ENCODE measurements around the gene KCNH1. TPM values are rescaled to one million over a fixed set of nuclear protein-coding genes. Genes with fewer than 3 reads are reported as not detected.

KCNH1 gene
- total RNA-seq, 1 experiment from 2014 or later: 0.17 TPM

DNA sequence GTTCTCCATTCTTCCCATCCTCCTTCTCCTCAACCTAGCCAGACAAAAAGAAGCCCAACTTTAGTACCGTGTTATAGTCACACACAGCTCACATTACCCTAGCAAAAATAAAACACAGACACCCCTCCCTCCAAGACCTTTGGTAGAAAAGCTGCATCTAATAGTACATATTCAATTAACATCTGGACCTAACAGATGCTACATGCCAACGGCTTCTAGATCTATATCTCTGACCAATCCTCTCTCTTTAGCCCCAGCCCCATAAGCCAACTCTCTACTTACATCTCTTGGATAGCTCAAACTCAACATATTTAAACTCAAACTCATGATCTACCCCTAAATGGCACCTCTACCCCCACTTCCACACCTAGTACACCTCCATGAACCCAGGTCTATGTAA is 233.1 kb downstream of the KCNH1 start (continued):
- TF ChIP-seq, protein P1, sequence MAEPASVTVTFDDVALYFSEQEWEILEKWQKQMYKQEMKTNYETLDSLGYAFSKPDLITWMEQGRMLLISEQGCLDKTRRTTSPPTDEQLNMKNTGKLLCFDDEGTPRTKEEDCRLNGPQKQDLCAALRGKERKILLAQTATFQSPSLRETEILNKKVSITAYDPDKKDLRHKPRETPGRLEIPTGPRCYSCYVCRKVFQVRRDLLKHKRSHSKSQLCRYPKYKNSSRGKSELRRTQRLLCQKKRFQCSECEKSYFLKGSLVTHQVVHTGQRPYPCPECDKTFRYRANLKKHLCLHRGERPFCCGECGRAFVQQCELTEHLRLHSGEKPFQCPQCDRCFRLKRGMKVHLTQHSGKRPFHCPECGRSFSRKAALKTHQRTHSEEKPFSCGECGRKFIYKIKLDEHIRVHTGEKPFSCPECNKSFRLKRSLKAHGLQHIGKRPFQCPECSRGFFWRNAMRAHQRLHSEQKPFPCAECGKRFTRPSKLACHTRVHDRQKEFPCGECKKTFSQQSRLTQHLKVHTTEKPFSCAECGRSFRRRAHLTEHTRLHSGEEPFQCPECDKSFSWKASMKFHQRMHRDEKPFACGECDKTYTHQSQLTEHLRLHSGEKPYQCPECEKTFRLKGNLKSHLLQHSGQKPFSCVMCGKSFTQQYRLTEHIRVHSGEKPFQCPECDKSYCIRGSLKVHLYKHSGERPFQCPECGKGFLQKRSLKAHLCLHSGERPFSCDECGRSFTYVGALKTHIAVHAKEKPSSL (CRISPR knock-in tag; conservative IDR thresholded peaks at IDR 0.05): no peak
- TF ChIP-seq RELA (CRISPR knock-in tag; IDR thresholded peaks at IDR 0.05; ENCODE audit: borderline replicate concordance): no peak

DNA sequence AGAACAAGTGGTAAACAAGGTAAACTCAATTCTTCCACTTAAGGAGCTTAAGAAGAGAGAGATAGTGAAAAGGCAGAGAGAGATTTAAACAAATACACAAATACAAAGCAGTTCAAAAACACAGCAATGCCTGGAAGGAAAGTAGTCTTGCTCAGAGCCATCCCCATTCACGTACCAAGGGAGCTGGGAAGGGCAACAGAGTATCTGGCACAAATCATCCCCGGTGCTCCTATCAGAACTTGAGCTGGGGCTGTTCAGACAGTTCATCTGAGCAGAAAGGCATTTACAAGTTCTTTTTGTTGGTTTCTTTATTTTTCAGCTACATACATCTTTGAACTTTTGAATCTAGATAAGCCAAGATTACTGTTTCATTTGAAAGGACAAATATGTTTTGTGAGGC is 233.9 kb downstream of the KCNH1 start:
- no peaks in the 10 kb centered on the region for H3K36me3 Mint-ChIP-seq
- ATAC-seq (no peak), DNase-seq (ENCODE audit: low spot score) (no peak)
- peaks cover 3% of the 10 kb centered on the region; the same call in 1 of the 2 replicates for H3K9me3 Mint-ChIP-seq
- TF ChIP-seq TEAD4 (CRISPR knock-in tag; IDR thresholded peaks at IDR 0.05) (no peak), ZNF263 (CRISPR knock-in tag; IDR thresholded peaks at IDR 0.05; ENCODE audit: low read depth) (no peak), SP1 (CRISPR knock-in tag; conservative IDR thresholded peaks at IDR 0.05) (no peak), SOX15 (CRISPR knock-in tag; IDR thresholded peaks at IDR 0.05) (no peak), GABPB1 (CRISPR knock-in tag; IDR thresholded peaks at IDR 0.05) (no peak), FOXK1 (CRISPR knock-in tag; IDR thresholded peaks at IDR 0.05) (no peak), ESRRA (CRISPR knock-in tag; IDR thresholded peaks at IDR 0.05; ENCODE audit: borderline replicate concordance) (no peak)
- TF ChIP-seq, protein P2, sequence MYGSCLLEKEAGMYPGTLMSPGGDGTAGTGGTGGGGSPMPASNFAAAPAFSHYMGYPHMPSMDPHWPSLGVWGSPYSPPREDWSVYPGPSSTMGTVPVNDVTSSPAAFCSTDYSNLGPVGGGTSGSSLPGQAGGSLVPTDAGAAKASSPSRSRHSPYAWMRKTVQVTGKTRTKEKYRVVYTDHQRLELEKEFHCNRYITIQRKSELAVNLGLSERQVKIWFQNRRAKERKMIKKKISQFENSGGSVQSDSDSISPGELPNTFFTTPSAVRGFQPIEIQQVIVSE (CRISPR knock-in tag; IDR thresholded peaks at IDR 0.05; ENCODE audit: borderline replicate concordance): no peak
- TF ChIP-seq, protein P3, sequence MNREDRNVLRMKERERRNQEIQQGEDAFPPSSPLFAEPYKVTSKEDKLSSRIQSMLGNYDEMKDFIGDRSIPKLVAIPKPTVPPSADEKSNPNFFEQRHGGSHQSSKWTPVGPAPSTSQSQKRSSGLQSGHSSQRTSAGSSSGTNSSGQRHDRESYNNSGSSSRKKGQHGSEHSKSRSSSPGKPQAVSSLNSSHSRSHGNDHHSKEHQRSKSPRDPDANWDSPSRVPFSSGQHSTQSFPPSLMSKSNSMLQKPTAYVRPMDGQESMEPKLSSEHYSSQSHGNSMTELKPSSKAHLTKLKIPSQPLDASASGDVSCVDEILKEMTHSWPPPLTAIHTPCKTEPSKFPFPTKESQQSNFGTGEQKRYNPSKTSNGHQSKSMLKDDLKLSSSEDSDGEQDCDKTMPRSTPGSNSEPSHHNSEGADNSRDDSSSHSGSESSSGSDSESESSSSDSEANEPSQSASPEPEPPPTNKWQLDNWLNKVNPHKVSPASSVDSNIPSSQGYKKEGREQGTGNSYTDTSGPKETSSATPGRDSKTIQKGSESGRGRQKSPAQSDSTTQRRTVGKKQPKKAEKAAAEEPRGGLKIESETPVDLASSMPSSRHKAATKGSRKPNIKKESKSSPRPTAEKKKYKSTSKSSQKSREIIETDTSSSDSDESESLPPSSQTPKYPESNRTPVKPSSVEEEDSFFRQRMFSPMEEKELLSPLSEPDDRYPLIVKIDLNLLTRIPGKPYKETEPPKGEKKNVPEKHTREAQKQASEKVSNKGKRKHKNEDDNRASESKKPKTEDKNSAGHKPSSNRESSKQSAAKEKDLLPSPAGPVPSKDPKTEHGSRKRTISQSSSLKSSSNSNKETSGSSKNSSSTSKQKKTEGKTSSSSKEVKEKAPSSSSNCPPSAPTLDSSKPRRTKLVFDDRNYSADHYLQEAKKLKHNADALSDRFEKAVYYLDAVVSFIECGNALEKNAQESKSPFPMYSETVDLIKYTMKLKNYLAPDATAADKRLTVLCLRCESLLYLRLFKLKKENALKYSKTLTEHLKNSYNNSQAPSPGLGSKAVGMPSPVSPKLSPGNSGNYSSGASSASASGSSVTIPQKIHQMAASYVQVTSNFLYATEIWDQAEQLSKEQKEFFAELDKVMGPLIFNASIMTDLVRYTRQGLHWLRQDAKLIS (CRISPR knock-in tag; IDR thresholded peaks at IDR 0.05; ENCODE audit: borderline replicate concordance): no peak
- TF ChIP-seq, protein P4, sequence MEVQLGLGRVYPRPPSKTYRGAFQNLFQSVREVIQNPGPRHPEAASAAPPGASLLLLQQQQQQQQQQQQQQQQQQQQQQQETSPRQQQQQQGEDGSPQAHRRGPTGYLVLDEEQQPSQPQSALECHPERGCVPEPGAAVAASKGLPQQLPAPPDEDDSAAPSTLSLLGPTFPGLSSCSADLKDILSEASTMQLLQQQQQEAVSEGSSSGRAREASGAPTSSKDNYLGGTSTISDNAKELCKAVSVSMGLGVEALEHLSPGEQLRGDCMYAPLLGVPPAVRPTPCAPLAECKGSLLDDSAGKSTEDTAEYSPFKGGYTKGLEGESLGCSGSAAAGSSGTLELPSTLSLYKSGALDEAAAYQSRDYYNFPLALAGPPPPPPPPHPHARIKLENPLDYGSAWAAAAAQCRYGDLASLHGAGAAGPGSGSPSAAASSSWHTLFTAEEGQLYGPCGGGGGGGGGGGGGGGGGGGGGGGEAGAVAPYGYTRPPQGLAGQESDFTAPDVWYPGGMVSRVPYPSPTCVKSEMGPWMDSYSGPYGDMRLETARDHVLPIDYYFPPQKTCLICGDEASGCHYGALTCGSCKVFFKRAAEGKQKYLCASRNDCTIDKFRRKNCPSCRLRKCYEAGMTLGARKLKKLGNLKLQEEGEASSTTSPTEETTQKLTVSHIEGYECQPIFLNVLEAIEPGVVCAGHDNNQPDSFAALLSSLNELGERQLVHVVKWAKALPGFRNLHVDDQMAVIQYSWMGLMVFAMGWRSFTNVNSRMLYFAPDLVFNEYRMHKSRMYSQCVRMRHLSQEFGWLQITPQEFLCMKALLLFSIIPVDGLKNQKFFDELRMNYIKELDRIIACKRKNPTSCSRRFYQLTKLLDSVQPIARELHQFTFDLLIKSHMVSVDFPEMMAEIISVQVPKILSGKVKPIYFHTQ (CRISPR knock-in tag; IDR thresholded peaks at IDR 0.05): no peak
- TF ChIP-seq, protein P5, sequence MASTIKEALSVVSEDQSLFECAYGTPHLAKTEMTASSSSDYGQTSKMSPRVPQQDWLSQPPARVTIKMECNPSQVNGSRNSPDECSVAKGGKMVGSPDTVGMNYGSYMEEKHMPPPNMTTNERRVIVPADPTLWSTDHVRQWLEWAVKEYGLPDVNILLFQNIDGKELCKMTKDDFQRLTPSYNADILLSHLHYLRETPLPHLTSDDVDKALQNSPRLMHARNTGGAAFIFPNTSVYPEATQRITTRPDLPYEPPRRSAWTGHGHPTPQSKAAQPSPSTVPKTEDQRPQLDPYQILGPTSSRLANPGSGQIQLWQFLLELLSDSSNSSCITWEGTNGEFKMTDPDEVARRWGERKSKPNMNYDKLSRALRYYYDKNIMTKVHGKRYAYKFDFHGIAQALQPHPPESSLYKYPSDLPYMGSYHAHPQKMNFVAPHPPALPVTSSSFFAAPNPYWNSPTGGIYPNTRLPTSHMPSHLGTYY (CRISPR knock-in tag; IDR thresholded peaks at IDR 0.05): no peak
- H3K4me3 Mint-ChIP-seq: no peak overlapping the region
- H3K4me1 Mint-ChIP-seq: no peaks in the 10 kb centered on the region
- H3K27ac Mint-ChIP-seq: no peak overlapping the region
- H3K27me3 Mint-ChIP-seq (ENCODE audit: low read depth): no peaks in the 10 kb centered on the region
- POLR2A ChIA-PET: no interaction called here
- CTCF ChIA-PET: interaction anchor here (1.2 kb wide), 1 partner anchor 234 kb away, joined by 3 read pairs; the partner anchor contains the start of gene KCNH1
